Common myeloid progenitor, CD34-positive (primary cell): ENCODE results near the gene FAM168A.

Experiments used
- CTCF ChIA-PET: fragments of 350-600 bp; sonication (Branson Sonifier 250); formaldehyde crosslinking; loops from one replicate; lab custom pipeline; 2021; ENCODE audit warnings: antibody characterized with exemption; lab: Charles Lee
- POLR2A ChIA-PET: fragments of 350-600 bp; sonication (Branson Sonifier 250); formaldehyde crosslinking; loops from one replicate; lab custom pipeline; 2021; ENCODE audit warnings: antibody characterized with exemption; lab: Charles Lee
- DNase-seq, 3 donors: peaks; one replicate each; pipeline versions ENCODE4 v3.0.0 to v3.0.0-alpha.2; 2013
- H3K27ac ChIP-seq, 2 experiments: 1 replicate in 1 of 2; 2 replicates in 1 of 2; pipeline ENCODE4 v1.7.0; 2013; ENCODE audit warnings: inconsistent platforms in 2 of 2, low read length in 2 of 2, mild to moderate bottlenecking in 2 of 2, low read depth in 1 of 2, moderate library complexity in 1 of 2; ENCODE audit not compliant: severe bottlenecking in 2 of 2, insufficient read depth in 1 of 2, poor library complexity in 1 of 2
- H3K27me3 ChIP-seq, 5 experiments: replicated peaks in 2 of 5; 1 replicate in 3 of 5; 2 replicates in 2 of 5; pipeline versions ENCODE4 v1.6.1 to v1.7.0; 2013; ENCODE audit warnings: low read length in 4 of 5, mild to moderate bottlenecking in 2 of 5, moderate library complexity in 2 of 5, inconsistent platforms in 1 of 5; ENCODE audit not compliant: insufficient read depth in 5 of 5, control insufficient read depth in 4 of 5
- H3K36me3 ChIP-seq, 4 experiments: 1 replicate in 2 of 4; 2 replicates in 2 of 4; pipeline versions ENCODE4 v1.6.1 to v1.7.0; 2013; ENCODE audit warnings: low read length in 3 of 4, control low read depth in 1 of 4, mild to moderate bottlenecking in 1 of 4; ENCODE audit not compliant: control insufficient read depth in 4 of 4, insufficient read depth in 4 of 4
- H3K4me1 ChIP-seq, 4 experiments: 1 replicate in 3 of 4; 2 replicates in 1 of 4; pipeline versions ENCODE4 v1.6.1 to v1.7.1; 2013; ENCODE audit warnings: low read length in 3 of 4, mild to moderate bottlenecking in 3 of 4, control low read depth in 1 of 4, inconsistent platforms in 1 of 4, moderate library complexity in 1 of 4; ENCODE audit not compliant: control insufficient read depth in 4 of 4, insufficient read depth in 4 of 4; ENCODE audit errors: control extremely low read depth in 1 of 4
- H3K4me3 ChIP-seq, 7 experiments: 1 replicate in 4 of 7; 2 replicates in 3 of 7; pipeline versions ENCODE4 v1.5.1 to v1.7.0; 2013; ENCODE audit warnings: mild to moderate bottlenecking in 7 of 7, low read length in 6 of 7, moderate library complexity in 6 of 7, inconsistent platforms in 2 of 7, low read depth in 2 of 7, control low read depth in 1 of 7; ENCODE audit not compliant: insufficient read depth in 4 of 7, control insufficient read depth in 1 of 7; ENCODE audit errors: extremely low read depth in 1 of 7
- H3K9me3 ChIP-seq, 5 experiments: 1 replicate in 4 of 5; 2 replicates in 1 of 5; pipeline versions ENCODE4 v1.6.1 to v1.7.1; 2013; ENCODE audit warnings: low read length in 4 of 5, mild to moderate bottlenecking in 2 of 5, inconsistent platforms in 1 of 5, low read depth in 1 of 5, moderate library complexity in 1 of 5; ENCODE audit not compliant: control insufficient read depth in 4 of 5, insufficient read depth in 2 of 5; ENCODE audit errors: control extremely low read depth in 1 of 5
- WGBS: methylation state at CpG from one replicate; pipeline ENCODE4 v1.1.5; 2013; ENCODE audit not compliant: insufficient coverage; 5-methylcytosine and 5-hydroxymethylcytosine counted together

FAM168A gene

DNA sequence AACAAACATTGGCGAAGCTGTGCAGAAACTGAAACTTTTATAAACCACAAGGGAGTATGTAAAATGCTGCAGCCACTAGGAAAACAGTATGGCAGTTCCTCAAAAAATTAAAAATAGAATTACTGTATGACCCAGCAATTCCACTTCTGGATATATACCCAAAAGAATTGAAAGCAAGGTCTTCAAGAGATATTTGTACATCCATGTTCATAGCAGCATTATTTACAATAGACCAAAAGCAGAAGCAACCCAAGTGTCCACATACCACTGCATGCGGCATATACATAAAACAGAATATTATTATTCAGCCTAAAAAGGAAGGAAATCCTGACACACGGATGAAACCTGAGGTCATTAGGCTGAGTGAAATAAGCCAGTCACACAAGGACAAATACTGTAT, 135.9 kb downstream of the FAM168A start:
- peaks cover 8 to 35% (median 18%) of the 10 kb centered on the region in 4 experiments for H3K4me1 ChIP-seq
- POLR2A ChIA-PET: no interaction called here
- peak overlapping the region in 5 of 7 experiments; percentile 11 to 67 (median 50) for H3K4me3 ChIP-seq
- DNase-seq: peak; percentile 29 to 88 (median 79)
- H3K9me3 ChIP-seq: no peaks in the 10 kb centered on the region
- CTCF ChIA-PET: interaction anchor here (1.4 kb wide), 1 partner anchor 10 kb away, joined by 4 read pairs; no protein-coding TSS in a partner anchor
- H3K36me3 ChIP-seq: peaks cover 0 to 2% (median 0%) of the 10 kb centered on the region in 4 experiments
- no CpG with 5 or more reads among the region's 3 CpGs for WGBS
- H3K27me3 ChIP-seq: no peaks in the 10 kb centered on the region
- H3K27ac ChIP-seq: peak overlapping the region; percentile 58 to 64

DNA sequence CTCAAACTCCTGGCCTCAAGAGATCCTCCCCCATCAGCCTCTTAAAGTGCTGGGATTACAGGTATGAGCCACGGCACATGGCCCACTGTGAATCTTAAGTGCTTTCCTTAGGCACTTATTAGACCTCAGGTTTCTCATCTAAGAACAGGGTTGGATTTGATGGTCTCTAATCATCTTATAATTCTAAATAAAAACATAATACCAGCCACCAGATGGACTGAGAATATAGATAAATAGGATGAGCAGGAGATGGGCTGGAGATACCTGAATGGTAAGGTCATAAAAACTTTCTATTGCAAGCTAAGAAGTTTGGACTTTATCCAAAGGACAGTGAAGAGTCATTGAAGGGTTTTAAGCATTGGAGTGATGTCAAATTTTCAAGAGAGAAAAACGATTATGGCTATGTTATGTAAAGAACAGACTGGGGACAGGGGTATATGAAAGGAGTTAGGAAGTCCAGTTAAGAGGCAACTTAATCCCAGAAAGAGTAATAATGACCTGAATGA, 136.5 kb downstream of the FAM168A start:
- Histone ChIP-seq H3K4me3 (peak overlapping the region in 3 of 7 experiments; percentile 28 to 67 (median 60)), H3K4me1 (peaks cover 7 to 30% (median 15%) of the 10 kb centered on the region in 4 experiments), H3K27me3 (no peaks in the 10 kb centered on the region), H3K9me3 (no peaks in the 10 kb centered on the region), H3K36me3 (peaks cover 0 to 2% (median 0%) of the 10 kb centered on the region in 4 experiments), H3K27ac (peak overlapping the region; percentile 58 to 64)
- WGBS: 50% methylated on average over 2 of the region's 2 CpGs
- POLR2A ChIA-PET: interaction anchor here (0.6 kb wide), 1 partner anchor 41 kb away, joined by 5 read pairs; no protein-coding TSS in a partner anchor
- CTCF ChIA-PET: interaction anchor here (0.6 to 1.4 kb wide), 2 partner anchors 10 to 41 kb away, joined by 3 to 4 read pairs; no protein-coding TSS in a partner anchor
- DNase-seq: no peak

DNA sequence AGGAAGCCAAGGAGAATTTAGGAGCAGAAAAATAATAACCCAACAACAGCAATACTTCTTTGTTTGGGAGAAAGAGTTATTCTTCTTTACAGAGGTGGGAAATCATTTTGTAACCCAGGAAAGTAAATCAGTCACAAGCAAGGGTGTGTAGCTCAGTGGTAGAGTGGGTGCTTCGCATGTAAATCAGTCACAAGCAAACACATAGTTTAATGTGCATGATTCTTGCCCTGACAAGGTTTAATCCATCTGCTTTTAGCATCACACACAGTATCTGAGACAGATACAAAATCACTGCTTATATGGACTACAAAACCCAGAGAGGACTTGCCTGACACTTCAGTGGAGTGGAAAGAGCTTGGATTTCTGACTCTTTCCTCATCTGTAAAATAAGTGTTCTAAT, 139.7 kb downstream of the FAM168A start:
- no peaks in the 10 kb centered on the region for H3K27me3 ChIP-seq
- CTCF ChIA-PET: interaction anchor here (0.8 to 1.9 kb wide), 2 partner anchors 10 to 21 kb away, joined by 3 to 4 read pairs; no protein-coding TSS in a partner anchor
- H3K27ac ChIP-seq: no peak overlapping the region
- H3K4me1 ChIP-seq: peaks cover 7 to 22% (median 13%) of the 10 kb centered on the region in 4 experiments
- DNase-seq: no peak
- H3K36me3 ChIP-seq: no peaks in the 10 kb centered on the region
- no peaks in the 10 kb centered on the region for H3K9me3 ChIP-seq
- H3K4me3 ChIP-seq: no peak overlapping the region
- WGBS: no CpG with 5 or more reads among the region's 1 CpG
- POLR2A ChIA-PET: no interaction called here

DNA sequence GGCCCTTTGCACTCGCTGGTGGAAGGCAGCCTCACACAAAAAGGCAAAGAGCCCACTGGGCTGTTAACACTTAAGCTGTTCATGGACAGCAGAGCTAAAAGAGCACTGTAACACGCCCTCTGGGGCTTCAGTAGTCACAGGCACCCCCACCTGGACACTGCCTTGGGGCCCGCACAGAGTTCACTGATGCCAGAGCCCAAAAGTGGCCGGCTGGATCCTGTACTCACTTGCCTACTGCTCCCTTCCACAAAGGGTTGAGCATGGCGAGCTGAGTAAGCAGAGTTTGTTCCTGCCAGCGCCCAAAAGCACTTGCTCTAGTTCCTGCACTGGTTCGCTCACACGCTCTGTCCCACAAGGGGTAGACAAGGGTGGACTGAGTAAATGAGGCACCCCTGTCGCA, 142.9 kb downstream of the FAM168A start:
- ChIA-PET CTCF (interaction anchor here (1.0 to 1.1 kb wide), 2 partner anchors 76 to 205 kb away, joined by 3 to 4 read pairs; no protein-coding TSS in a partner anchor), POLR2A (no interaction called here)
- WGBS: 95% methylated on average over 6 of the region's 9 CpGs
- no peak for DNase-seq
- H3K4me1 ChIP-seq: no peaks in the 10 kb centered on the region
- H3K27ac ChIP-seq: no peak overlapping the region
- no peaks in the 10 kb centered on the region for H3K9me3 ChIP-seq
- no peaks in the 10 kb centered on the region for H3K27me3 ChIP-seq
- no peak overlapping the region for H3K4me3 ChIP-seq
- H3K36me3 ChIP-seq: no peaks in the 10 kb centered on the region

DNA sequence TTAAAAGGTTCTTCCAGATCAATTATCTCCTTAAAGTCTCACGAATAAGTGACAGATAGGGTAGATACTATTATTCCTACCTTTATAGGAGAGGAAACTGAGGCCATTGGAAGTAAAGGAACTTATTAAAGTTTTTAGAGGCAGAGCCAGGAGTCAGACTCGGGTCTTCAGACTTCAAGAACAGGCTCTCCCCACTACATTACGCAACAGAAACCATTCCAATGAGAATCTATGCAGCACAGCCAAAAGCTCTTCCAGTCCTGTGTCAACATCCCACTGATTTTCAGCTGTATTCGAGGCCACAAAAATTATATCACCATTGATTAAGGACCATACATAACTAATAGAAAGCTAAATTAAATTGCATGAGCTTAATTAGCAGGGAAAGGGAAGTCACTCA, 144.3 kb downstream of the FAM168A start:
- POLR2A ChIA-PET: no interaction called here
- Histone ChIP-seq H3K4me3 (no peak overlapping the region), H3K27ac (no peak overlapping the region), H3K36me3 (no peaks in the 10 kb centered on the region), H3K4me1 (no peaks in the 10 kb centered on the region), H3K27me3 (no peaks in the 10 kb centered on the region), H3K9me3 (no peaks in the 10 kb centered on the region)
- WGBS: 87% methylated on average over 2 of the region's 4 CpGs
- CTCF ChIA-PET: interaction anchor here (0.7 to 0.8 kb wide), 2 partner anchors 8 to 46 kb away, joined by 3 to 4 read pairs; no protein-coding TSS in a partner anchor
- DNase-seq: no peak

DNA sequence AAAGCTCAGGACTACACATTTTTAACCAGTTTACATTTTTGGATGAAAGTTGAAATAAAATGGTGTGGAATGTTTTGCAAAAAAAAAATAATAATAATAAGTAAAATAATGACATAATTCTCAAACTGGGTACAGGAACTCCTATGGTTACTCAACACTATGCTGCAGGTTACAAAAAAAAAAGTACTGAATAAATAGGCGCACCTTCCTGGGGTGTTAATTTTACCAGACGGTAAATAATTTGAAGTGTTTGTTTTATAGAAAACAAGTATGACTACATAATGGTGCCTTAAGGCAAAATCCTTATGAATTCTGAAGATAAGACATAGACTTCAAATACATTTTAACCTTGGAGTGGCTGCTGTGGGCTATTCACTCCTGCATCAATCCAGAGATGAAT, 145.2 kb downstream of the FAM168A start:
- Histone ChIP-seq H3K36me3 (no peaks in the 10 kb centered on the region), H3K9me3 (no peaks in the 10 kb centered on the region), H3K27ac (no peak overlapping the region), H3K27me3 (no peaks in the 10 kb centered on the region), H3K4me1 (no peaks in the 10 kb centered on the region), H3K4me3 (no peak overlapping the region)
- WGBS: 100% methylated on average over 1 of the region's 2 CpGs
- ChIA-PET POLR2A (no interaction called here), CTCF (interaction anchor here (0.6 to 0.8 kb wide), 3 partner anchors 8 to 27 kb away, joined by 3 to 4 read pairs (median 3); no protein-coding TSS in a partner anchor)
- no peak for DNase-seq

DNA sequence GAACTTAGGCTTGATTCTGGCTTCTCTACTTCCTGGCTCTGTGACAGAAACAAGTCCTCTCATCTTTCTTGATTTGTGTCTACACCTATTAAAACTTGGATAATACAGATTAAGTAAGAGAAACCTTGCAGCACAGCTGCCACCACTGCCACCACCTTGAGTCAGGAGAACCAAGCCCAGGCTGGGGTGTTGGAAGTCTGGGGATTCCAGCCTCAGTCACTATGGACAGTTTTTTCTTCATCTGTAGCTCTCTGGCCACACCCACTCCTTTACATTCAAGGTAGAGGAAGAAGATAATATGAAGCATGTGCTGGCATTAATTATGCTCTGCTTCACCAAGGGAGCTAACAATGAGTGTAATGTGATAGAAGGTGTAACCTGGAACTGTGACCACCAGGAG, 146.0 kb downstream of the FAM168A start:
- CTCF ChIA-PET: interaction anchor here (0.8 to 1.3 kb wide), 3 partner anchors 9 to 37 kb away, joined by 3 to 4 read pairs (median 3); no protein-coding TSS in a partner anchor
- Histone ChIP-seq H3K36me3 (no peaks in the 10 kb centered on the region), H3K27me3 (no peaks in the 10 kb centered on the region), H3K4me1 (no peaks in the 10 kb centered on the region), H3K9me3 (no peaks in the 10 kb centered on the region), H3K4me3 (no peak overlapping the region), H3K27ac (no peak overlapping the region)
- no peak for DNase-seq
- POLR2A ChIA-PET: no interaction called here
